ENCODE results near the gene DLGAP5.

DNA sequence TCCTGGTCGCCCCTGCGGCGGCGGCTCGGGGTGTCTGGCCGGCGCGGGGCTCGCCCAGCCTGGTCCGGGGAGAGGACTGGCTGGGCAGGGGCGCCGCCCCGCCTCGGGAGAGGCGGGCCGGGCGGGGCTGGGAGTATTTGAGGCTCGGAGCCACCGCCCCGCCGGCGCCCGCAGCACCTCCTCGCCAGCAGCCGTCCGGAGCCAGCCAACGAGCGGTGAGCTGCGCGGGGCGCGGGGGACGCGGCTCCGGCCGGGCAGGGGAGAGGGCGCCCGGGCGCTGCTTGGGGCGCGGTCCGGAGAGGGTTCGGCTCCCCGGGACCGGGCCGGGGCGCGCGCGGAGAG is 62.3 kb downstream of the DLGAP5 start, which contains the start of gene LGALS3:
- TF ChIP-seq GATA2 (IDR thresholded peaks at IDR 0.05; ENCODE audit: low read depth, low read length), result no peak
- TF ChIP-seq GATA3 (IDR thresholded peaks at IDR 0.05; ENCODE audit: low read depth, low read length), result no peak

Data from SH-SY5Y (cell line).